Fibroblast of gingiva (primary cell): ENCODE results near the gene OR10Z1.

Experiments used
- DNase-seq: peaks from one replicate; pipeline ENCODE4 v3.0.0-alpha.2; 2011; ENCODE audit warnings: low read depth

Gene OR10Z1

DNA sequence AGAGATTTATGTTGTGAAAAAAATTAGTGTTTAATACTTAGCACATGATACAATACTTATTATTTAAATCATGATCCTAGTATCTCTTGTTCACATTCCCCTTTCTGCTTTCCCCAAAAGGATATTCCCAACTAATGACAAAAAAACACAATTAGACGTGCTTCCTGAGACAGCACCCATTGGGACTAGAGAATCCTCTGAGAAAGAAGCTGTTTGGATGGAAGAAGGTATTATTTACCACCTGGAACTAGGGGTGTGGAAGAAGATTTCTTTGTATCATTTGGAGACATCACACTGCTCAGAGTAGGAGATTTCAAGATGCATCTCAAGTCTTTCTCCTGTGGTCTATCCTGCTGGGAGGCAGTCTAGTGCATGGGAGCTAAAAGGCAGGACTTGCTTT is at the start of gene OR10Z1:
TSS of gene OR10Z1 (plus strand) at position 301 of the 400 bp plus-strand sequence. CDS start 1,171 bp downstream, outside the sequence.
- DNase-seq = no peak

DNA sequence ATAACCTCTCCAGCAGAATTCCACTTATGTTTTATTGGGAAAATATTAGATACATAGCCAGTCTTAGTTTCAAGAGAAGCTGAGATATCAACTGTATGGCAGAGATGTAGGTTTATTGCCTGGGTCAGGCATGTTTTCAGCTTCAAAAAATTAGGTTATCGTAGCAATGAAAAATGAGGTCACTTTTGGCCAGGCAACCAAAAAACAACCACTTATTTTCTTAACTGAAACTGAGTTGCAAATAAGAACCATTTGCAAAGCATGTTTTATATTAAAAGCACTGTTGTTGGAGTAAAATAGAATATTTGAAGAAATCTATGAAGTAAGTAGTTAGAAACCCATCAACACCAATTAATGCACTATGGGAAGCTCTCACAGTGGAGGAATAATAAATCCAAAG is 45.4 kb upstream of the OR10Z1 start:
- no peak for DNase-seq

GRCh38 chr1:158563853-158564252 is 41.2 kb upstream of the OR10Z1 start:
- DNase-seq = no peak

DNA sequence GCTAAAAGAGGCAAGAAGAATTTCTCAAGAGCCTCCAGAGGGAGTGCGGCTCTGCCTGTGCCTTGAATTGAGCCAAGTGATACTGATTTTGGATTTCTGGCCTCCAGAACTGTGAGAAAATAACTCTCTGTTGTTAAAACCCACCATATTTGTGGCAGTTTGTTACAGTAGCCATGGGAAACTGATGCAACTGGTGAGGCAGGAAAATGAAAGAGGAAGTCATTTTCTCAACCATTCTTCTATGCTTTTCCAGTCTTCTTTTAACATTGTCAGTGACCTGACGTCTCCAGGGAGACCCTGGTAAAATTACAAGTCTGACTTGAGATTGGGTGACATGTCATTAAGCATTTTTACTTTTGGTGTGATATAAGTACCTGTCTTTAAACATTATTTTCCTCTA is 40.5 kb upstream of the OR10Z1 start:
- DNase-seq = no peak

GRCh38 chr1:158570480-158570879 is 34.6 kb upstream of the OR10Z1 start, which contains the start of gene OR6P1:
OR6P1 (minus strand) TSS chr1:158570580; CDS start chr1:158563604, 6,976 bp downstream.
- DNase-seq = no peak

- no peak for DNase-seq
Observed at GRCh38 chr1:158572226-158572625, 32.8 kb upstream of the OR10Z1 start.

- no peak for DNase-seq
Observed at GRCh38 chr1:158577561-158577960, 27.5 kb upstream of the OR10Z1 start.

DNA sequence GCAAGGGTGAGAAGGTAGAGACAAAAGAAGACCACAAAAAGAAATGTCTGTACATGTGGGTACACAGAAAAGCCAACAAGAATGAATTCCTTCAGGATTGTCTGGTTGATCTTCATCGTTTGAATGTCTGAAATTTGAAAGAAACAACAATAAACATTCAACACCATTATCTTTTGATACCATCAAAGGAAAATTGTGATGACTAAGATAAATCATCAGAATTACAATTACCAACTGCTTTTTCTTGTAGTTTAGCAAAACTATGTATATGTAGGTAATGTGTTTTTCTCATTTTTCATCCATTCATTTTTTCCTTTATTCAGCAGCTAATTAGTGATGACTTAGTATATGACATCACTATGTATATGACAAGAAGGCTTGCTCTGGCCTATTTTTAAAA is 25.3 kb upstream of the OR10Z1 start, which contains the start of gene OR10X1:
TSS of gene OR10X1 (minus strand) at position 167 of the 400 bp plus-strand sequence. CDS start at position 167, 0 bp downstream.
- DNase-seq = no peak

GRCh38 chr1:158583962-158584361 is 21.1 kb upstream of the OR10Z1 start:
- DNase-seq = no peak

- no peak for DNase-seq
Observed at GRCh38 chr1:158586942-158587341, 18.1 kb upstream of the OR10Z1 start.

- no peak for DNase-seq
Observed at GRCh38 chr1:158600735-158601134, 4.3 kb upstream of the OR10Z1 start.

GRCh38 chr1:158607296-158607695 is 2.2 kb downstream of the OR10Z1 start:
- no peak for DNase-seq

DNA sequence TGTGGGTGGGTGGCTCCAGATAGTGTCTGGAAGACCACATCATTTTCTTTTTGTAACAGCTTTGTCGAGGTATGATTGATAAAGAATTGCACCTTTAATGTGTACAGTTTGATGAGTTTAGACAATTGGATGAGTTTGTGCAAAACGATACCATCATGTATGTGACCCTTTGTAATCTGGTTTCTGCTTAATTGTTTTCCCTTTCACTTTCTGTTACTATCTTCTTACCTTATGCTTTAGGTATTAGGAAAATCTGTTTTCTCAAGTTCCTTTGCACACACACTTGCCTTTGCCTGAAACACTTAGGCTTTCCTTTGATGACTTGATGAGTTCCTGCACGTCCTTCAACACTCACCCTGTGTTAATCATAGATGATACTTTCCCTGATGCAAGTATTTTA is 6.8 kb downstream of the OR10Z1 start:
- no peak for DNase-seq

DNA sequence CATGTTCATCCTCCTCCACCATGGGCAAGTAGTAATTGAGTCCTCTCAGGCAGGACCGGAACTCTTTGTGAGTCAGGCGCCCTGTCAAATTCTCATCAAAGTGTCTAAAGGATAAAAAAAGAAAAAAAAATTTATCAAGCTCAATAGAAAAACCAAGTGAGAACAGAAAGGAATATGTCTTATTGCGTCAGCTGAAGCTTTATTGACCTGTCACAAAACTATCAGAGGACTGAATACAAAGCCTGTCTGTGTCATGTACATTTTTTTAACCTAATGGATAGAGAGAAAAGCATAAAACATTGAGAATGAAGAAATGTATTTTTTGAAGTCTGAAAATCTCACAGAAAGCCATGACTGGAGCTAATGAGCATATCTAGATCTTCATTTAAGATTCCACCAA is 8.7 kb downstream of the OR10Z1 start:
- no peak for DNase-seq

GRCh38 chr1:158638146-158638545 is 33.1 kb downstream of the OR10Z1 start:
- no peak for DNase-seq

GRCh38 chr1:158638904-158639303 is 33.8 kb downstream of the OR10Z1 start:
- no peak for DNase-seq

- no peak for DNase-seq
Observed at GRCh38 chr1:158644449-158644848, 39.4 kb downstream of the OR10Z1 start.

DNA sequence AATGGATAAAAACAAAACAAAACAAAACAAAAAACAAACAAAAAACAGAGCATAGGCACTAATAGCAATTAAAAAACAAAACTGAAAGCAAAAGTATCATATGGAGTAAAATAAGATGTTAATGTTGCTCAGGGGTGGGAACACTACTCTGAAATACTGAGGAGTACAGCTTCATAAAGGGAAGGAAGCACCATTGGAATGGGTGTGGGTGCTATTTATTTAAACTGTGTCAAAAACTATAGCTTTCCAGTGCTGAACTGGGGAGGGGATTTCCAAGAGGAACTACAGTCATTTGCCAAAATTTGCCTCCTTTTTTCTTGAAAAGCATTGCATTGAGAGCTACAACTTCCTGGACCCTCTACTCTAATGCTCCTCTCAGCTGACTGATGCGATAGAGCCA is 41.4 kb downstream of the OR10Z1 start:
- DNase-seq = no peak

GRCh38 chr1:158649052-158649451 is 44.0 kb downstream of the OR10Z1 start:
- no peak for DNase-seq

GRCh38 chr1:158652721-158653334 is 47.8 kb downstream of the OR10Z1 start:
- no peak for DNase-seq

DNA sequence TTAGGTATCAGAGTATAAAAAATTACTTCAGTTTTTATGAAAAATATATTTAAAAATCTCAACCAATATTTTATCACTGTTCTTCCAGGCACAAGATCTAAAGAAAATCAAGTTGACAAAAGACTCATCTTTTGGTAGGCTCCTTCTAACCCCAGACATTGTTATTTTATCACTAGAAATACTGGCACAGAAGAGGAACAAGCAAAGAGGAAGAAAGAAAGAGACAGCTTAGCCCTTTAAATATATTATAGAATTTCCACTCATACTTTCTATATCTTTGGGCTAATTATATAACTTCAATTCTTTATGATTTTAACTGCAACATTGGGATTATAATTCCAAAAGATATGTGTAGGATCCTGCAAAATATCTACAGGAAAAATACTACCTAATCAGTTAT is 49.0 kb downstream of the OR10Z1 start:
- DNase-seq = no peak

DNA sequence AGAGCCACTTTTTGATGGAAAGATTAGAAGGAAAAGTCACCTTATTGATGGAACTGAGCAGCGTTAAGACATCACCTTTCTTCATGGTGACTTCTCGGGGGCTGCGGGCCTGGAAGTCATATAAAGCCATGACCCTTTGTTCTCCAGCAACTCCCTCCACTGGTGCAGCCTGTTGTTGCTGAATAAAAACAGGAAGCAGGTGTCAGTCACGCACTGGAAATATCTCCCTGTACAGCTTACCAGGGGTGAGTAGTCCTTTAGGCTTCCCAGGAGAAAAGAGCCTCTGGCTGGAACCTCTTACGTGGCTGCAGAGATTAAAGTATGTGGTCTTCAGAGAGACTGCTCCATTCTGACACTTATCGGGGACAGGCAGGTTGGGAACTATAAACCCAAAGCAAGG is 49.5 kb downstream of the OR10Z1 start:
- DNase-seq = no peak
